Ishikawa (cell line): ENCODE results near the gene KRTAP13-2.

Experiments used
- CEBPB ChIP-seq: IDR thresholded peaks from 2 replicates; pipeline ENCODE4 v1.6.1; 2012
- CREB1 ChIP-seq: IDR thresholded peaks from 2 replicates; pipeline ENCODE4 v1.6.1; 2012; ENCODE audit warnings: low read depth
- EGR1 ChIP-seq: IDR thresholded peaks from 2 replicates; pipeline ENCODE4 v1.6.1; 2012
- EP300 ChIP-seq: IDR thresholded peaks from 2 replicates; pipeline ENCODE4 v1.6.1; 2012; ENCODE audit warnings: borderline replicate concordance
- FOXM1 ChIP-seq: IDR thresholded peaks from 2 replicates; pipeline ENCODE4 v1.6.1; 2012; ENCODE audit warnings: low read depth, borderline replicate concordance
- MAX ChIP-seq: IDR thresholded peaks from 2 replicates; pipeline ENCODE4 v1.6.1; 2012
- NFIC ChIP-seq: IDR thresholded peaks from 2 replicates; pipeline ENCODE4 v1.6.1; 2012
- RAD21 ChIP-seq: IDR thresholded peaks from 2 replicates; pipeline ENCODE4 v1.6.1; 2012; ENCODE audit warnings: low read depth
- REST ChIP-seq: IDR thresholded peaks from 2 replicates; pipeline ENCODE4 v1.6.1; 2012; ENCODE audit warnings: low read depth, mild to moderate bottlenecking
- TAF1 ChIP-seq: IDR thresholded peaks from 2 replicates; pipeline ENCODE4 v1.6.1; 2012; ENCODE audit warnings: low read depth, mild to moderate bottlenecking
- TCF12 ChIP-seq: IDR thresholded peaks from 2 replicates; pipeline ENCODE4 v1.6.1; 2012; ENCODE audit warnings: low read depth
- TEAD4 ChIP-seq: IDR thresholded peaks from 2 replicates; pipeline ENCODE4 v1.6.1; 2012
- USF1 ChIP-seq: IDR thresholded peaks from 2 replicates; pipeline ENCODE4 v1.6.1; 2012
- YY1 ChIP-seq: IDR thresholded peaks from 2 replicates; pipeline ENCODE4 v1.6.1; 2012; ENCODE audit warnings: low read depth
- ZBTB7A ChIP-seq: IDR thresholded peaks from 2 replicates; pipeline ENCODE4 v1.6.1; 2012; ENCODE audit warnings: low read depth

KRTAP13-2 gene

GRCh38 chr21:30337276-30337744 lies 34.8 kb downstream of the KRTAP13-2 start, which contains the start of gene KRTAP27-1:
KRTAP27-1 (minus strand) TSS chr21:30337694; CDS start chr21:30337668, 26 bp downstream.
- no peak for TF ChIP-seq YY1
- TF ChIP-seq ZBTB7A: no peak
- TF ChIP-seq USF1: no peak
- no peak for TF ChIP-seq MAX
- TF ChIP-seq TEAD4: no peak
- no peak for TF ChIP-seq TCF12
- no peak for TF ChIP-seq FOXM1
- TF ChIP-seq NFIC: no peak
- TF ChIP-seq REST: no peak
- TF ChIP-seq RAD21: no peak
- TF ChIP-seq TAF1: no peak

- TF ChIP-seq YY1 (no peak), CEBPB (no peak), EP300 (no peak), CREB1 (no peak), TCF12 (no peak), EGR1 (no peak), FOXM1 (no peak), RAD21 (no peak), MAX (no peak), ZBTB7A (no peak), REST (no peak), TEAD4 (no peak), USF1 (no peak)
Measured at GRCh38 chr21:30336596-30336995, 35.5 kb downstream of the KRTAP13-2 start.

- TF ChIP-seq REST: no peak
- TF ChIP-seq RAD21: no peak
Measured at GRCh38 chr21:30333736-30334135, 38.3 kb downstream of the KRTAP13-2 start.

GRCh38 chr21:30332681-30333080 lies 39.4 kb downstream of the KRTAP13-2 start:
- TF ChIP-seq CEBPB: no peak
- no peak for TF ChIP-seq ZBTB7A
- no peak for TF ChIP-seq RAD21
- no peak for TF ChIP-seq CREB1
- no peak for TF ChIP-seq YY1
- TF ChIP-seq USF1: no peak
- no peak for TF ChIP-seq TAF1
- no peak for TF ChIP-seq REST
- TF ChIP-seq MAX: no peak
- no peak for TF ChIP-seq NFIC
- TF ChIP-seq EGR1: no peak
- TF ChIP-seq TEAD4: no peak
- no peak for TF ChIP-seq EP300
- TF ChIP-seq TCF12: no peak
- no peak for TF ChIP-seq FOXM1
